Body of pancreas (tissue), 4 donors: ENCODE data around the gene FOXS1.

Experiments used
- CTCF ChIP-seq, 7 experiments: fragments of 450-650 bp in 4 of 7; fragments of 200-600 bp in 3 of 7; sonication (generic) in 3 of 7; IDR thresholded peaks; one replicate each; pipeline ENCODE4 v1.5.1; 2016 to 2019; ENCODE audit warnings: antibody characterized with exemption in 7 of 7
- POLR2A ChIP-seq, 3 donors: fragments of 450-650 bp; IDR thresholded peaks; one replicate each; pipeline ENCODE4 v1.6.1; 2016; ENCODE audit warnings: antibody characterized with exemption in 3 of 3, mild to moderate bottlenecking in 2 of 3

DNA sequence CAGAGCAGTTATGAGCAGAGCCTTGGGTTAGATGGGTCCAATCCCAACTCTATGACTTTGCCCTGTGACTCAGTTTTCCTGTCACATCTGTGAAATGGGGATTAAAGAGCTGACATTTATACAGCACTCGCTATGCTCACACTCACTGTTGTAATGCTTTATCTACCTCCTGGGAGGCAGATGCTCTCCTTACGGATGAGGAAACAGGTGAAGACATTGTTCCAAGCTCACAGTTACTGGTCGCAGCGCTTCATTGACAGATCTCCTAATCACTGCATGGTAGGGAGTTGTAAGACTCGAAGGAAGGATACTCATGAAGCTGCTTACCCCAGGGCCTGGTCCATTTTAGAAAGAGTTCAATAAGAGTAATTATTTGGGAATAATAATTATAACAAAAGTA is 29.2 kb downstream of the FOXS1 start:
- no peak for TF ChIP-seq CTCF (IDR thresholded peaks at IDR 0.05)
- no peak for TF ChIP-seq POLR2A (IDR thresholded peaks at IDR 0.05)
